BJ (cell line): ENCODE results near the gene SLC15A4. TPM values are rescaled to one million over a fixed set of nuclear protein-coding genes. Genes with fewer than 3 reads are reported as not detected.

Experiments used
- CTCF ChIA-PET: fragments of 350-600 bp; formaldehyde crosslinking; extraction: SDS; loops from one replicate; lab custom pipeline; 2021; ENCODE audit warnings: antibody characterized with exemption, inconsistent platforms; lab: Yijun Ruan, JAX
- POLR2A ChIA-PET: fragments of 300-600 bp; sonication (Branson Sonifier 250); formaldehyde crosslinking; extraction: SDS; loops from one replicate; lab custom pipeline; 2021; ENCODE audit warnings: antibody characterized with exemption; lab: Charles Lee
- DNase-seq: peaks from one replicate; pipeline ENCODE4 v3.0.0-alpha.2; 2011; ENCODE audit warnings: low read depth
- H3K27me3 ChIP-seq: 2 replicates; pipeline ENCODE4 v1.6.0; 2011; ENCODE audit warnings: low read length; ENCODE audit not compliant: control insufficient read depth, insufficient read depth
- H3K36me3 ChIP-seq: 2 replicates; pipeline ENCODE4 v1.5.1; 2011; ENCODE audit warnings: low read length; ENCODE audit not compliant: control insufficient read depth, insufficient read depth
- H3K4me3 ChIP-seq: 2 replicates; pipeline ENCODE4 v1.5.1; 2011; ENCODE audit warnings: low read depth, mild to moderate bottlenecking, control low read depth, low read length
- CTCF ChIP-seq: IDR thresholded peaks from 2 replicates; pipeline ENCODE4 v1.5.1; 2011; ENCODE audit warnings: low read depth, mild to moderate bottlenecking, control low read depth, inconsistent platforms, low read length, moderate library complexity; ENCODE audit not compliant: insufficient read depth
- polyA plus RNA-seq: library from polyadenylated mRNA; depleted of rRNA; stranded (reverse); fragments of >200 nt; gene quantifications from 2 replicates; pipeline ENCODE4 v1.2.3, GENCODE V29; 2011

SLC15A4 gene
- polyA plus RNA-seq, 1 experiment = 21.8 TPM

- Histone ChIP-seq H3K27me3 (no peaks in the 10 kb centered on the region), H3K36me3 (peaks cover 23% of the 10 kb centered on the region), H3K4me3 (no peak overlapping the region)
- TF ChIP-seq CTCF = no peak
- ChIA-PET CTCF (interaction anchor here (0.8 to 0.9 kb wide), 2 partner anchors 15 to 26 kb away, joined by 3 to 4 read pairs; no protein-coding TSS in a partner anchor), POLR2A (no interaction called here)
- DNase-seq = no peak
Measured at GRCh38 chr12:128798571-128799341, 25.0 kb downstream of the SLC15A4 start.

- DNase-seq = no peak
- CTCF ChIA-PET = no interaction called here
- no peak for TF ChIP-seq CTCF
- POLR2A ChIA-PET = no interaction called here
- H3K36me3 ChIP-seq = peaks cover 24% of the 10 kb centered on the region
- H3K27me3 ChIP-seq = no peaks in the 10 kb centered on the region
- no peak overlapping the region for H3K4me3 ChIP-seq
Measured at GRCh38 chr12:128797119-128798118, 26.3 kb downstream of the SLC15A4 start.

- ChIA-PET POLR2A (no interaction called here), CTCF (no interaction called here)
- Histone ChIP-seq H3K36me3 (peaks cover 24% of the 10 kb centered on the region), H3K27me3 (no peaks in the 10 kb centered on the region), H3K4me3 (no peak overlapping the region)
- no peak for DNase-seq
- TF ChIP-seq CTCF = no peak
Measured at GRCh38 chr12:128796439-128797118, 27.2 kb downstream of the SLC15A4 start.

- POLR2A ChIA-PET = no interaction called here
- no peak for TF ChIP-seq CTCF
Measured at GRCh38 chr12:128795530-128796361, 28.0 kb downstream of the SLC15A4 start.

More at GRCh38 chr12:128795530-128796361, 28.0 kb downstream of the SLC15A4 start:
- CTCF ChIA-PET = no interaction called here
- DNase-seq = no peak
- Histone ChIP-seq H3K27me3 (no peaks in the 10 kb centered on the region), H3K36me3 (peaks cover 24% of the 10 kb centered on the region), H3K4me3 (no peak overlapping the region)
